ENCODE data around the gene MXI1.

Gene MXI1

DNA sequence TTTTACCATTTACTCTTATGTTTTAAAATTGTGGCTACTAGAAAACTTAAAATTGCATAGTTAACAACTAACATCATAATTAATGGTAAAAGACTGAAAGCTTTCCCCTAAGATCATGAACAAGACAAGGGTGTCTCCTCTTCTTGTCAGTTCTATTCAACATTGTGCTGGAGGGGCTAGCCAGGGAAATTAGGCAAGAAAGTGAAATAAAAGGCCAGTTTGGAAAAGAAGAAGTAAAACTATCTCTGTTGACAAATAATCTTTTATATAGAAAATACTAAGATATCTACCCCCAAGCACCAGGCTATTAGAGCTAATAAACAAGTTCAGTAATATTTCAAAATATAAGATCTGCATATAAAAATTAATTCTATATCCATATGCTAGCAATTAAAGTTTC lies 46.9 kb upstream of the MXI1 start:
- no peak for ATAC-seq
- no peak for TF ChIP-seq ZC3H10 (CRISPR knock-in tag; IDR thresholded peaks at IDR 0.05)
- no peak for TF ChIP-seq ZNF8 (CRISPR knock-in tag; IDR thresholded peaks at IDR 0.05)

- no peak for TF ChIP-seq BACH2 (CRISPR knock-in tag; IDR thresholded peaks at IDR 0.05; ENCODE audit: borderline replicate concordance)
- TF ChIP-seq SNAI2 (CRISPR knock-in tag; IDR thresholded peaks at IDR 0.05) = no peak
- TF ChIP-seq ZNF70 (CRISPR knock-in tag; IDR thresholded peaks at IDR 0.05) = no peak
- no peak for TF ChIP-seq CSDC2 (CRISPR knock-in tag; IDR thresholded peaks at IDR 0.05)
- TF ChIP-seq GLIS3 (CRISPR knock-in tag; IDR thresholded peaks at IDR 0.05) = no peak
- ATAC-seq = peak; percentile 50
Observed at GRCh38 chr10:110162741-110163145, 44.7 kb upstream of the MXI1 start.

DNA sequence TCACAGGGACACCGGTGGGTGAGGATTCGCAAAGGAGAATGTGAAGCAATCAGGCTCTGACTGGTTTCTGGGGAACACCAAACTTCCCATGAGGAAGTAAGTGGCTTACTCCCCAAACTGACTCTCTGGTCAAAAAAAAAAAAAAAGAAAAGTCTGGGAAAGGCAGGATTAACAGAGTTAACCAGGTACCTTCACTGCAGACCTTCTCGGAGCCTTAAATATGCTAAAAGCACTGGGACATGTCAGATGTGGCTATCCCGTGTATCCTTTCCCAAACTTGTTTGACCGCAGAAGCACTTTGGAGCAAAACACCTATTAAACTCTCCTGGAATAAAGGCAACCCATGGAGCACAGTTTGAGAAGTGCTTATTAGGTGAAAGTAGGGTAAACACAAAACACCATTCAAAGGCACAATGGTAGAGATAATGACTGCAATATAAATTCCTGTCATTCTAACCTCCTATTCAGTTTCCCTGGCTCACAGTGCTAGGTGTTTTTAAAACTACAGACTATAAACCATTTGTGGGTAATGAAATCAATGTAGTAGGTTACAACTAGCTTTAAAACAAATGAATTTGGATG lies 44.1 kb upstream of the MXI1 start:
- TF ChIP-seq ARNTL (CRISPR knock-in tag; IDR thresholded peaks at IDR 0.05; ENCODE audit: borderline replicate concordance, low read depth) (no peak), POU6F1 (CRISPR knock-in tag; IDR thresholded peaks at IDR 0.05; ENCODE audit: borderline replicate concordance, low read depth) (no peak), ZNF565 (CRISPR knock-in tag; conservative IDR thresholded peaks at IDR 0.05; ENCODE audit: low read depth) (no peak), BACH2 (CRISPR knock-in tag; IDR thresholded peaks at IDR 0.05; ENCODE audit: borderline replicate concordance) (no peak), ZFP30 (CRISPR knock-in tag; IDR thresholded peaks at IDR 0.05) (no peak), PPARA (CRISPR knock-in tag; IDR thresholded peaks at IDR 0.05; ENCODE audit: borderline replicate concordance) (no peak), CSDC2 (CRISPR knock-in tag; IDR thresholded peaks at IDR 0.05) (no peak), SNAI2 (CRISPR knock-in tag; IDR thresholded peaks at IDR 0.05) (no peak), ZC3H10 (CRISPR knock-in tag; IDR thresholded peaks at IDR 0.05) (no peak), ZNF70 (CRISPR knock-in tag; IDR thresholded peaks at IDR 0.05) (no peak)
- TF ChIP-seq, protein P1, sequence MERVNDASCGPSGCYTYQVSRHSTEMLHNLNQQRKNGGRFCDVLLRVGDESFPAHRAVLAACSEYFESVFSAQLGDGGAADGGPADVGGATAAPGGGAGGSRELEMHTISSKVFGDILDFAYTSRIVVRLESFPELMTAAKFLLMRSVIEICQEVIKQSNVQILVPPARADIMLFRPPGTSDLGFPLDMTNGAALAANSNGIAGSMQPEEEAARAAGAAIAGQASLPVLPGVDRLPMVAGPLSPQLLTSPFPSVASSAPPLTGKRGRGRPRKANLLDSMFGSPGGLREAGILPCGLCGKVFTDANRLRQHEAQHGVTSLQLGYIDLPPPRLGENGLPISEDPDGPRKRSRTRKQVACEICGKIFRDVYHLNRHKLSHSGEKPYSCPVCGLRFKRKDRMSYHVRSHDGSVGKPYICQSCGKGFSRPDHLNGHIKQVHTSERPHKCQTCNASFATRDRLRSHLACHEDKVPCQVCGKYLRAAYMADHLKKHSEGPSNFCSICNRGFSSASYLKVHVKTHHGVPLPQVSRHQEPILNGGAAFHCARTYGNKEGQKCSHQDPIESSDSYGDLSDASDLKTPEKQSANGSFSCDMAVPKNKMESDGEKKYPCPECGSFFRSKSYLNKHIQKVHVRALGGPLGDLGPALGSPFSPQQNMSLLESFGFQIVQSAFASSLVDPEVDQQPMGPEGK (CRISPR knock-in tag; IDR thresholded peaks at IDR 0.05; ENCODE audit: borderline replicate concordance) = no peak
- ATAC-seq = no peak

DNA sequence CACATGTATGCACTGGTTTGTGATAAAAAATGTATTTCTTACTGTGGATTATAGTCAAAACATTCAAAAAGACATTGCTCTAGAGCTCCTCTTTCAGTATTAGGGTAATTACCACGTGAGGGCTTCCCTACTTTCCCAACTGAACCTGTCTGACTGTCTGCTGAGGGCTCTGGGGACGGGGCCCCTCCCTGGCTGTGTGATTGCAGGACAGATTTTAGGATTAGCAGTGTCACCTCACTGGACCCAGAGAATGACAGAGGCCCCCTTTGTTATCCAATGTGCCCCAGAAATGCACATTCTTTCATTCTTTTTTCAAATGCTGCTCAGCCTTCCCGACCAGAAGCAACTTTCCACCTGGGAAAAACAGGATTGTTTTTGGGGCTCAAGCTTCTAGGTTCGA lies 43.6 kb upstream of the MXI1 start:
- ATAC-seq = no peak
- TF ChIP-seq PPARA (CRISPR knock-in tag; IDR thresholded peaks at IDR 0.05; ENCODE audit: borderline replicate concordance) = no peak

DNA sequence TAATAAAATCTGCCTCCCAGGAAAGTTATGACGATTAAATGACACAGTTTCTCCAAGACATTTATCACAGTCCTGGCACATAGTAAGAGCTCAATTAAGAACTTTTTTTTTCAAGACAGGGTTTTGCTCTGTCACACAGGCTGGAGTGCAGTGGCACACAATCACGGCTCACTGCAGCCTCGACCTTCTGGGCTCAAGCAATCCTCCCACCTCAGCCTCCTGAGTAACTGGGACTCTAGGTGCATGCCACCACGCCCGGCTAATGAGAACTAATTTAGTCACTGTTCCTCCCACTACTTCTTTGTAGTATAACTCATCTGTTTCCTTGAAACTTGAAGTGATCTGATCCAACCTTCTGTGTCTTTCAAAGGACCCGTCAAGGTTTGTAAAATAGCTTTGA lies 42.2 kb upstream of the MXI1 start:
- no peak for ATAC-seq
- TF ChIP-seq OSR1 (CRISPR knock-in tag; IDR thresholded peaks at IDR 0.05) = no peak
- TF ChIP-seq CREB5 (CRISPR knock-in tag; IDR thresholded peaks at IDR 0.05; ENCODE audit: low read depth) = no peak
- no peak for TF ChIP-seq PPARA (CRISPR knock-in tag; IDR thresholded peaks at IDR 0.05; ENCODE audit: borderline replicate concordance)

DNA sequence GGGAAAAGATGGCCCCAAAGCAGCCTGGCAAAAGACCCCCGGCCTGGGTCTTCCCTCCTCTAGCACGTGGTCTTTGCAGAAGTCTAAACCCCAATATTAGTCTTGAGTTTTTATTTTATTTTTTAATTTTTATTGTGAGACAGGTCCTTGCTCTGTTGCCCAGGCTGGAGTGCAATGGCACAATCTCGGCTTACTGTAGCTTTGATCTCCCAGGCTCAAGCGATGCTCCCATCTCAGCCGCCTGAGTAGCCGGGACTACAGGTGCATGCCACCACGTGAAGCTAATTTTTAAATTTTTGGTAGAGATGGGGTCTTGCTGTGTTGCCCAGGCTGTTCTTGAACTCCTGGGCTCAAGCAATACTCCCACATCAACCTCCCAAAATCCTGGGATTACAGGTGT lies 40.3 kb upstream of the MXI1 start:
- no peak for TF ChIP-seq PPARA (CRISPR knock-in tag; IDR thresholded peaks at IDR 0.05; ENCODE audit: borderline replicate concordance)
- TF ChIP-seq GLIS3 (CRISPR knock-in tag; IDR thresholded peaks at IDR 0.05) = no peak
- TF ChIP-seq, protein P1 (CRISPR knock-in tag; IDR thresholded peaks at IDR 0.05; ENCODE audit: borderline replicate concordance) = no peak
- TF ChIP-seq ISL1 (CRISPR knock-in tag; IDR thresholded peaks at IDR 0.05) = no peak
- no peak for TF ChIP-seq POU6F1 (CRISPR knock-in tag; IDR thresholded peaks at IDR 0.05; ENCODE audit: borderline replicate concordance, low read depth)
- TF ChIP-seq RARB (CRISPR knock-in tag; IDR thresholded peaks at IDR 0.05) = no peak
- no peak for TF ChIP-seq SNAI2 (CRISPR knock-in tag; IDR thresholded peaks at IDR 0.05)
- no peak for TF ChIP-seq OSR1 (CRISPR knock-in tag; IDR thresholded peaks at IDR 0.05)
- ATAC-seq = no peak
